HepG2 (cell line): ENCODE measurements around the gene TNFAIP2. TPM values are rescaled to one million over a fixed set of nuclear protein-coding genes. Genes with fewer than 3 reads are reported as not detected.

Source experiments
- ATAC-seq: fragments of 200-7000 bp; cut with Tn5 transposase; 3 replicates; pipeline ENCODE4 v1.9.1; 2020; ENCODE audit warnings: mild to moderate bottlenecking, moderate library complexity
- BruUV-seq: library from RNA; stranded (reverse); fragments of 400-500 nt; replicated peaks from 2 replicates; lab custom pipeline; 2021; lab: Mats Ljungman, UMichigan
- CTCF ChIA-PET: fragments of 300-600 bp; formaldehyde crosslinking; extraction: SDS; loops from one replicate; lab custom pipeline; 2021; ENCODE audit warnings: low total read pairs, inconsistent platforms, low intra/inter-chr PET ratio; lab: Yijun Ruan, JAX
- POLR2A ChIA-PET: fragments of 350-600 bp; sonication (Branson Sonifier 250); formaldehyde crosslinking; loops from one replicate; lab custom pipeline; 2020; ENCODE audit warnings: antibody characterized with exemption, inconsistent platforms; lab: Yijun Ruan, JAX
- DNase-seq: peaks from one replicate; pipeline ENCODE4 v3.0.0-alpha.2; 2015; ENCODE audit warnings: low spot score
- FAIRE-seq: peaks from 3 replicates; lab custom pipeline; 2011; peaks lifted over from hg19 to GRCh38; lab: Jason Lieb, UNC
- H2AFZ ChIP-seq: one replicate; pipeline ENCODE4 v1.6.1; 2011; ENCODE audit warnings: low read length, inconsistent platforms
- H3K27ac ChIP-seq: fragments of 300-600 bp; 3 replicates; pipeline ENCODE4 v1.8.0; 2011; ENCODE audit warnings: mixed run types, mild to moderate bottlenecking, mixed read lengths, low read length, inconsistent platforms; ENCODE audit not compliant: insufficient read depth; ENCODE audit errors: extremely low read length
- H3K27me3 ChIP-seq, 2 experiments: fragments of 200-600 bp in 1 of 2; 2 replicates in 1 of 2; 3 replicates in 1 of 2; pipeline versions ENCODE4 v1.6.0 to v1.8.0; 2011; ENCODE audit warnings: low read length in 2 of 2, mild to moderate bottlenecking in 2 of 2, moderate library complexity in 2 of 2, inconsistent platforms in 1 of 2; ENCODE audit not compliant: insufficient read depth in 2 of 2, control insufficient read depth in 1 of 2
- H3K36me3 ChIP-seq, 2 experiments: fragments of 200-600 bp in 1 of 2; replicated peaks in 1 of 2; 2 replicates in 1 of 2; 3 replicates in 1 of 2; pipeline versions ENCODE4 v1.5.1 to v1.8.0; 2011; ENCODE audit warnings: low read length in 2 of 2, inconsistent platforms in 1 of 2; ENCODE audit not compliant: insufficient read depth in 2 of 2, control insufficient read depth in 1 of 2
- H3K4me1 ChIP-seq: 2 replicates; pipeline ENCODE4 v1.5.1; 2012; ENCODE audit warnings: low read length, inconsistent platforms; ENCODE audit not compliant: insufficient read depth
- H3K4me2 ChIP-seq: 2 replicates; pipeline ENCODE4 v1.6.0; 2011; ENCODE audit warnings: low read depth, low read length, inconsistent platforms
- H3K4me3 ChIP-seq, 3 experiments: fragments of 200-600 bp in 1 of 3; sonication (generic), shearing (Covaris generic) in 1 of 3; replicated peaks in 1 of 3; 2 replicates each; pipeline ENCODE4 v1.5.1; 2011 to 2016; ENCODE audit warnings: low read length in 3 of 3, inconsistent platforms in 2 of 3, low read depth in 2 of 3, mild to moderate bottlenecking in 2 of 3, control low read depth in 1 of 3, mixed read lengths in 1 of 3; ENCODE audit not compliant: insufficient read depth in 1 of 3
- H3K79me2 ChIP-seq: one replicate; pipeline ENCODE4 v1.6.1; 2011; ENCODE audit warnings: low read length, inconsistent platforms; ENCODE audit not compliant: insufficient read depth
- H3K9ac ChIP-seq: 2 replicates; pipeline ENCODE4 v1.6.0; 2011; ENCODE audit warnings: mild to moderate bottlenecking, low read depth, low read length, inconsistent platforms; ENCODE audit not compliant: insufficient read depth
- H3K9me3 ChIP-seq: 2 replicates; pipeline ENCODE4 v1.5.1; 2012; ENCODE audit warnings: mild to moderate bottlenecking, low read length
- H4K20me1 ChIP-seq: 2 replicates; pipeline ENCODE4 v1.6.0; 2011; ENCODE audit warnings: inconsistent platforms, mild to moderate bottlenecking, low read length, moderate library complexity; ENCODE audit not compliant: insufficient read depth
- CAMTA2 ChIP-seq: sonication (generic); formaldehyde crosslinking; IDR thresholded peaks from 2 replicates; pipeline ENCODE4 v1.4.0; 2020; ENCODE audit warnings: mild to moderate bottlenecking, missing genetic modification reagents, borderline replicate concordance
- CBFB ChIP-seq: sonication (generic); formaldehyde crosslinking; IDR thresholded peaks from 2 replicates; pipeline ENCODE4 v1.4.0; 2020; ENCODE audit warnings: missing genetic modification reagents
- CBX5 ChIP-seq: sonication (generic); formaldehyde crosslinking; IDR thresholded peaks from 2 replicates; pipeline ENCODE4 v1.4.0; 2020; ENCODE audit warnings: missing genetic modification reagents, borderline replicate concordance
- GATA4 ChIP-seq: sonication (generic); IDR thresholded peaks from 2 replicates; pipeline ENCODE4 v1.6.1; 2016; ENCODE audit warnings: antibody characterized with exemption, low read depth, borderline replicate concordance
- KDM3A ChIP-seq: IDR thresholded peaks from 2 replicates; pipeline ENCODE4 v1.6.1; 2018; ENCODE audit warnings: low read depth, missing compliant biosample characterization
- MAFF ChIP-seq: IDR thresholded peaks from 2 replicates; pipeline ENCODE4 v1.6.1; 2011; ENCODE audit warnings: low read depth, low read length, improper control_type of control experiment
- MED1 ChIP-seq: sonication (generic); formaldehyde crosslinking; IDR thresholded peaks from 2 replicates; pipeline ENCODE4 v1.4.0; 2020; ENCODE audit warnings: missing genetic modification reagents
- NR2F2 ChIP-seq: IDR thresholded peaks from 2 replicates; pipeline ENCODE4 v1.6.1; 2012; ENCODE audit warnings: low read depth, inconsistent platforms, borderline replicate concordance
- PHF21A ChIP-seq: sonication (generic); formaldehyde crosslinking; IDR thresholded peaks from 2 replicates; pipeline ENCODE4 v1.5.0; 2020; ENCODE audit warnings: mild to moderate bottlenecking, missing genetic modification reagents
- POLR2A ChIP-seq, 2 experiments: IDR thresholded peaks; 2 replicates each; pipeline ENCODE4 v1.6.1; 2011; ENCODE audit warnings: low read depth in 2 of 2, low read length in 2 of 2, mild to moderate bottlenecking in 1 of 2, moderate library complexity in 1 of 2; ENCODE audit not compliant: insufficient read depth in 1 of 2
- XBP1 ChIP-seq: sonication (generic); formaldehyde crosslinking; IDR thresholded peaks from 2 replicates; pipeline ENCODE4 v1.5.0; 2020; ENCODE audit warnings: missing genetic modification reagents
- ZFAT ChIP-seq: sonication (generic); formaldehyde crosslinking; conservative IDR thresholded peaks from 2 replicates; pipeline ENCODE4 v1.8.1; 2023; ENCODE audit warnings: missing genetic modification reagents, inconsistent platforms
- ZNF20 ChIP-seq: sonication (generic); formaldehyde crosslinking; IDR thresholded peaks from 2 replicates; pipeline ENCODE4 v1.4.0; 2020; ENCODE audit warnings: mild to moderate bottlenecking, moderate library complexity, missing genetic modification reagents
- ZNF230 ChIP-seq: sonication (generic); formaldehyde crosslinking; IDR thresholded peaks from 2 replicates; pipeline ENCODE4 v1.4.0; 2020; ENCODE audit warnings: mild to moderate bottlenecking, missing genetic modification reagents
- ZNF562 ChIP-seq: sonication (generic); formaldehyde crosslinking; IDR thresholded peaks from 2 replicates; pipeline ENCODE4 v1.8.0; 2022; ENCODE audit warnings: missing genetic modification reagents, borderline replicate concordance
- ZNF614 ChIP-seq: IDR thresholded peaks from 2 replicates; pipeline ENCODE4 v1.6.1; 2018; ENCODE audit warnings: missing biosample characterization, missing genetic modification reagents, inconsistent platforms, borderline replicate concordance
- WGBS: methylation state at CpG from one replicate; pipeline ENCODE4 v1.1.6; 2017; ENCODE audit warnings: low lambda C conversion rate; 5-methylcytosine and 5-hydroxymethylcytosine counted together
- in situ Hi-C: cut with HindIII; loops from 2 replicates; pipeline ENCODE4 v1.10.0; 2017; ENCODE audit warnings: low pct_unique_long_range_greater_than_20kb; ENCODE audit not compliant: extremely low pct_ligation_motif_present
- intact Hi-C: fragments of 100-400 bp; cut with micrococcal nuclease; formaldehyde crosslinking; loops from one replicate; pipeline ENCODE4 v1.10.0; 2022; ENCODE audit not compliant: unreplicated experiment
- polyA plus RNA-seq, 8 experiments: library from polyadenylated mRNA; depleted of rRNA in 3 of 8; stranded (reverse) in 7 of 8; unstranded in 1 of 8; fragments of >200 nt; fragmentation: Illumina TruSeq in 4 of 8; extraction: Trizol in 4 of 8; gene quantifications; 2 replicates each; pipeline versions ENCODE4 v1.2.1 to v1.2.3, GENCODE V29; 2011 to 2016; ENCODE audit warnings: low read depth in 4 of 8, missing spikeins in 1 of 8, mixed read lengths in 1 of 8; ENCODE audit not compliant: insufficient read depth in 1 of 8
- total RNA-seq, 5 experiments: library from RNA; depleted of rRNA; stranded (reverse); fragments of >200 nt; fragmentation: Illumina TruSeq; extraction: Trizol; gene quantifications; 2 replicates each; pipeline ENCODE4 v1.2.3, GENCODE V29; 2016; ENCODE audit warnings: low read depth in 1 of 5
- TF ChIP-seq, protein P1 (sequence below): sonication (generic); formaldehyde crosslinking; IDR thresholded peaks from 2 replicates; pipeline ENCODE4 v1.4.0; 2020; ENCODE audit warnings: missing genetic modification reagents

TNFAIP2 gene
- total and polyA plus RNA-seq, 2 of the 13 experiments (the other 11 are each of a cell fraction or from before 2014, with no cell fraction given) = 0.46 to 1.5 TPM

DNA sequence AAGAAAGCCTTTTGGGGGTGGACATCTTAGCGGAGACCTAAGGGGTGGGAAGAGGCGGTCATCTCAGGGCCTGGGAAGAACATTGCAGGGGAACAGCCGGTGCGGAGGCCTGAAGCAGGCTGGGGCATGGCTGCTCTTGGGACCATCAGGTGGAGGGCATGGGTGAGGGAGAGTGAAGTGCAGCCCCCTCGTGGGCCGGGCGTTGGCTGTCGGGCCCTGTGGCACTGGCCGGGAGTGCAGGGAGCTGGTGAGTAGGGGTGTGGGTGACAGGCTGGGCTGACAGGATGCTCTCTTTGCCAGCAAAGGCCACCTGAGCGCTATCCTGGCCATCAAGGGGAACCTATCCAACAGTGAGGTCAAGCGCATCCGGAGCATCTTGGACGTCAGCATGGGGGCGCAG, 11.7 kb downstream of the TNFAIP2 start:
- no peaks in the 10 kb centered on the region; the same call in 1 of the 2 replicates for H4K20me1 ChIP-seq
- H3K79me2 ChIP-seq = no peaks in the 10 kb centered on the region
- ATAC-seq (no peak; the same call in 2 of the 3 replicates), DNase-seq (no peak), FAIRE-seq (no peak)
- H3K36me3 ChIP-seq = no peaks in the 10 kb centered on the region
- no peak overlapping the region for H3K4me3 ChIP-seq
- H3K27me3 ChIP-seq = peaks cover 2 to 26% of the 10 kb centered on the region in 2 experiments; a peak in 3 of 5 replicates
- in situ Hi-C loops = no loop called here
- ChIA-PET CTCF (no interaction called here), POLR2A (interaction anchor here (0.9 kb wide), 1 partner anchor 110 kb away, joined by 3 read pairs; no protein-coding TSS in a partner anchor)
- no peaks in the 10 kb centered on the region for H3K9me3 ChIP-seq
- TF ChIP-seq ZNF230 (CRISPR knock-in tag) (no peak), POLR2A (IDR thresholded peaks at IDR 0.05; ENCODE audit: insufficient read depth in 1 of 2, low read depth in 2 of 2, low read length in 2 of 2) (no peak), NR2F2 (no peak), ZNF562 (CRISPR knock-in tag) (no peak), ZNF20 (CRISPR knock-in tag) (no peak), CAMTA2 (CRISPR knock-in tag) (no peak), CBFB (CRISPR knock-in tag) (no peak), KDM3A (CRISPR knock-in tag) (no peak), GATA4 (no peak), XBP1 (CRISPR knock-in tag) (no peak), ZNF614 (CRISPR knock-in tag) (no peak), MED1 (CRISPR knock-in tag) (no peak), CBX5 (no peak), MAFF (no peak), PHF21A (CRISPR knock-in tag) (no peak), ZFAT (CRISPR knock-in tag) (no peak)
- TF ChIP-seq, protein P1, sequence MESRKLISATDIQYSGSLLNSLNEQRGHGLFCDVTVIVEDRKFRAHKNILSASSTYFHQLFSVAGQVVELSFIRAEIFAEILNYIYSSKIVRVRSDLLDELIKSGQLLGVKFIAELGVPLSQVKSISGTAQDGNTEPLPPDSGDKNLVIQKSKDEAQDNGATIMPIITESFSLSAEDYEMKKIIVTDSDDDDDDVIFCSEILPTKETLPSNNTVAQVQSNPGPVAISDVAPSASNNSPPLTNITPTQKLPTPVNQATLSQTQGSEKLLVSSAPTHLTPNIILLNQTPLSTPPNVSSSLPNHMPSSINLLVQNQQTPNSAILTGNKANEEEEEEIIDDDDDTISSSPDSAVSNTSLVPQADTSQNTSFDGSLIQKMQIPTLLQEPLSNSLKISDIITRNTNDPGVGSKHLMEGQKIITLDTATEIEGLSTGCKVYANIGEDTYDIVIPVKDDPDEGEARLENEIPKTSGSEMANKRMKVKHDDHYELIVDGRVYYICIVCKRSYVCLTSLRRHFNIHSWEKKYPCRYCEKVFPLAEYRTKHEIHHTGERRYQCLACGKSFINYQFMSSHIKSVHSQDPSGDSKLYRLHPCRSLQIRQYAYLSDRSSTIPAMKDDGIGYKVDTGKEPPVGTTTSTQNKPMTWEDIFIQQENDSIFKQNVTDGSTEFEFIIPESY = no peak
- WGBS = 85% methylated on average over 9 of the region's 14 CpGs
- H3K4me1 ChIP-seq = peaks cover 40% of the 10 kb centered on the region
- no TSS peak for BruUV-seq
- no peak overlapping the region for H3K9ac ChIP-seq
- no peak overlapping the region for H2AFZ ChIP-seq
- intact Hi-C loops = no loop called here
- no peak overlapping the region for H3K27ac ChIP-seq
- no peak overlapping the region for H3K4me2 ChIP-seq
